HepG2 (cell line): Measurements from ENCODE around the gene SMTNL2. TPM values are rescaled to one million over a fixed set of nuclear protein-coding genes. Genes with fewer than 3 reads are reported as not detected.

ENCODE experiments used
- ATAC-seq: fragments of 200-7000 bp; cut with Tn5 transposase; 3 replicates; pipeline ENCODE4 v1.9.1; 2020; ENCODE audit warnings: mild to moderate bottlenecking, moderate library complexity
- BruUV-seq: library from RNA; stranded (reverse); fragments of 400-500 nt; replicated peaks from 2 replicates; lab custom pipeline; 2021; lab: Mats Ljungman, UMichigan
- CTCF ChIA-PET: fragments of 300-600 bp; formaldehyde crosslinking; extraction: SDS; loops from one replicate; lab custom pipeline; 2021; ENCODE audit warnings: low total read pairs, inconsistent platforms, low intra/inter-chr PET ratio; lab: Yijun Ruan, JAX
- POLR2A ChIA-PET: fragments of 350-600 bp; sonication (Branson Sonifier 250); formaldehyde crosslinking; loops from one replicate; lab custom pipeline; 2020; ENCODE audit warnings: antibody characterized with exemption, inconsistent platforms; lab: Yijun Ruan, JAX
- DNase-seq: peaks from one replicate; pipeline ENCODE4 v3.0.0-alpha.2; 2015; ENCODE audit warnings: low spot score
- FAIRE-seq: peaks from 3 replicates; lab custom pipeline; 2011; peaks lifted over from hg19 to GRCh38; lab: Jason Lieb, UNC
- H2AFZ ChIP-seq: one replicate; pipeline ENCODE4 v1.6.1; 2011; ENCODE audit warnings: low read length, inconsistent platforms
- H3K27ac ChIP-seq: fragments of 300-600 bp; 3 replicates; pipeline ENCODE4 v1.8.0; 2011; ENCODE audit warnings: mixed run types, mild to moderate bottlenecking, mixed read lengths, low read length, inconsistent platforms; ENCODE audit not compliant: insufficient read depth; ENCODE audit errors: extremely low read length
- H3K27me3 ChIP-seq, 2 experiments: fragments of 200-600 bp in 1 of 2; 2 replicates in 1 of 2; 3 replicates in 1 of 2; pipeline versions ENCODE4 v1.6.0 to v1.8.0; 2011; ENCODE audit warnings: low read length in 2 of 2, mild to moderate bottlenecking in 2 of 2, moderate library complexity in 2 of 2, inconsistent platforms in 1 of 2; ENCODE audit not compliant: insufficient read depth in 2 of 2, control insufficient read depth in 1 of 2
- H3K36me3 ChIP-seq, 2 experiments: fragments of 200-600 bp in 1 of 2; replicated peaks in 1 of 2; 2 replicates in 1 of 2; 3 replicates in 1 of 2; pipeline versions ENCODE4 v1.5.1 to v1.8.0; 2011; ENCODE audit warnings: low read length in 2 of 2, inconsistent platforms in 1 of 2; ENCODE audit not compliant: insufficient read depth in 2 of 2, control insufficient read depth in 1 of 2
- H3K4me1 ChIP-seq: 2 replicates; pipeline ENCODE4 v1.5.1; 2012; ENCODE audit warnings: low read length, inconsistent platforms; ENCODE audit not compliant: insufficient read depth
- H3K4me2 ChIP-seq: 2 replicates; pipeline ENCODE4 v1.6.0; 2011; ENCODE audit warnings: low read depth, low read length, inconsistent platforms
- H3K4me3 ChIP-seq, 3 experiments: fragments of 200-600 bp in 1 of 3; sonication (generic), shearing (Covaris generic) in 1 of 3; replicated peaks in 1 of 3; 2 replicates each; pipeline ENCODE4 v1.5.1; 2011 to 2016; ENCODE audit warnings: low read length in 3 of 3, inconsistent platforms in 2 of 3, low read depth in 2 of 3, mild to moderate bottlenecking in 2 of 3, control low read depth in 1 of 3, mixed read lengths in 1 of 3; ENCODE audit not compliant: insufficient read depth in 1 of 3
- H3K79me2 ChIP-seq: one replicate; pipeline ENCODE4 v1.6.1; 2011; ENCODE audit warnings: low read length, inconsistent platforms; ENCODE audit not compliant: insufficient read depth
- H3K9ac ChIP-seq: 2 replicates; pipeline ENCODE4 v1.6.0; 2011; ENCODE audit warnings: mild to moderate bottlenecking, low read depth, low read length, inconsistent platforms; ENCODE audit not compliant: insufficient read depth
- H3K9me3 ChIP-seq: 2 replicates; pipeline ENCODE4 v1.5.1; 2012; ENCODE audit warnings: mild to moderate bottlenecking, low read length
- H4K20me1 ChIP-seq: 2 replicates; pipeline ENCODE4 v1.6.0; 2011; ENCODE audit warnings: inconsistent platforms, mild to moderate bottlenecking, low read length, moderate library complexity; ENCODE audit not compliant: insufficient read depth
- AGO2 ChIP-seq: fragments of 200-400 bp; formaldehyde crosslinking; optimal IDR thresholded peaks from 2 replicates; pipeline ENCODE3; 2017; ENCODE audit warnings: mild to moderate bottlenecking, low read depth, low read length, moderate library complexity
- CEBPG ChIP-seq: IDR thresholded peaks from 2 replicates; pipeline ENCODE4 v1.6.1; 2016
- CENPT ChIP-seq: sonication (generic); formaldehyde crosslinking; IDR thresholded peaks from 2 replicates; pipeline ENCODE4 v1.8.0; 2022; ENCODE audit warnings: low read depth, mild to moderate bottlenecking, moderate library complexity, missing genetic modification reagents
- GABPB1 ChIP-seq: IDR thresholded peaks from 2 replicates; pipeline ENCODE4 v1.6.1; 2016; ENCODE audit warnings: mild to moderate bottlenecking, missing genetic modification reagents, moderate library complexity, missing compliant biosample characterization
- HMGXB4 ChIP-seq, 2 experiments: sonication (generic) in 1 of 2; formaldehyde crosslinking in 1 of 2; IDR thresholded peaks; 2 replicates each; pipeline versions ENCODE4 v1.4.0 to v1.6.1; 2018 to 2020; ENCODE audit warnings: missing genetic modification reagents in 2 of 2, borderline replicate concordance in 1 of 2, low read depth in 1 of 2, mild to moderate bottlenecking in 1 of 2, missing biosample characterization in 1 of 2
- MTF1 ChIP-seq: sonication (generic); formaldehyde crosslinking; IDR thresholded peaks from 2 replicates; pipeline ENCODE4 v1.5.0; 2020; ENCODE audit warnings: missing genetic modification reagents
- NR2F6 ChIP-seq, 2 experiments: IDR thresholded peaks; 2 replicates each; pipeline ENCODE4 v1.6.1; 2016; ENCODE audit warnings: antibody characterized with exemption in 1 of 2, mild to moderate bottlenecking in 1 of 2
- RXRA ChIP-seq: sonication (generic); formaldehyde crosslinking; IDR thresholded peaks from 2 replicates; pipeline ENCODE4 v1.5.1; 2020; ENCODE audit warnings: missing genetic modification reagents
- SKI ChIP-seq: fragments of 450-650 bp; IDR thresholded peaks from one replicate; pipeline ENCODE4 v1.6.1; 2018; ENCODE audit warnings: mild to moderate bottlenecking; ENCODE audit not compliant: partially characterized antibody
- U2AF2 ChIP-seq: fragments of 200-400 bp; formaldehyde crosslinking; IDR thresholded peaks from 2 replicates; pipeline ENCODE4 v1.6.1; 2017; ENCODE audit warnings: low read depth, mild to moderate bottlenecking, low read length
- ZC3H4 ChIP-seq: sonication (generic); formaldehyde crosslinking; IDR thresholded peaks from 2 replicates; pipeline ENCODE4 v1.4.0; 2020; ENCODE audit warnings: missing genetic modification reagents, borderline replicate concordance
- ZMYM4 ChIP-seq: sonication (generic); formaldehyde crosslinking; IDR thresholded peaks from 2 replicates; pipeline ENCODE4 v1.8.1; 2023; ENCODE audit warnings: mild to moderate bottlenecking, missing genetic modification reagents
- ZNF234 ChIP-seq: sonication (generic); formaldehyde crosslinking; conservative IDR thresholded peaks from 2 replicates; pipeline ENCODE4 v1.5.1; 2020; ENCODE audit warnings: mild to moderate bottlenecking, missing genetic modification reagents
- ZNF629 ChIP-seq: sonication (generic); formaldehyde crosslinking; conservative IDR thresholded peaks from 2 replicates; pipeline ENCODE4 v1.5.0; 2020; ENCODE audit warnings: missing genetic modification reagents
- ZSCAN12 ChIP-seq: sonication (generic); formaldehyde crosslinking; IDR thresholded peaks from 2 replicates; pipeline ENCODE4 v1.9.0; 2021; ENCODE audit warnings: mild to moderate bottlenecking, missing genetic modification reagents
- WGBS: methylation state at CpG from one replicate; pipeline ENCODE4 v1.1.6; 2017; ENCODE audit warnings: low lambda C conversion rate; 5-methylcytosine and 5-hydroxymethylcytosine counted together
- in situ Hi-C: cut with HindIII; loops from 2 replicates; pipeline ENCODE4 v1.10.0; 2017; ENCODE audit warnings: low pct_unique_long_range_greater_than_20kb; ENCODE audit not compliant: extremely low pct_ligation_motif_present
- intact Hi-C: fragments of 100-400 bp; cut with micrococcal nuclease; formaldehyde crosslinking; loops from one replicate; pipeline ENCODE4 v1.10.0; 2022; ENCODE audit not compliant: unreplicated experiment
- polyA plus RNA-seq, 8 experiments: library from polyadenylated mRNA; depleted of rRNA in 3 of 8; stranded (reverse) in 7 of 8; unstranded in 1 of 8; fragments of >200 nt; fragmentation: Illumina TruSeq in 4 of 8; extraction: Trizol in 4 of 8; gene quantifications; 2 replicates each; pipeline versions ENCODE4 v1.2.1 to v1.2.3, GENCODE V29; 2011 to 2016; ENCODE audit warnings: low read depth in 4 of 8, missing spikeins in 1 of 8, mixed read lengths in 1 of 8; ENCODE audit not compliant: insufficient read depth in 1 of 8
- total RNA-seq, 5 experiments: library from RNA; depleted of rRNA; stranded (reverse); fragments of >200 nt; fragmentation: Illumina TruSeq; extraction: Trizol; gene quantifications; 2 replicates each; pipeline ENCODE4 v1.2.3, GENCODE V29; 2016; ENCODE audit warnings: low read depth in 1 of 5

SMTNL2 gene
- total and polyA plus RNA-seq, 2 of the 13 experiments (the other 11 are each of a cell fraction or from before 2014, with no cell fraction given) = 0.41 to 5.1 TPM

- H3K27me3 ChIP-seq = no peaks in the 10 kb centered on the region
- H3K4me1 ChIP-seq = peaks cover 12% of the 10 kb centered on the region
- H4K20me1 ChIP-seq = 0 out of 2 replicates have a peak, but pooled peaks cover 2% of the 10 kb centered on the region
- H3K27ac ChIP-seq = no peak overlapping the region
- H2AFZ ChIP-seq = no peak overlapping the region
- WGBS = over 99% methylated on average over 20 of the region's 26 CpGs
- TSS peak; percentile 41 for BruUV-seq
- no peak overlapping the region for H3K4me3 ChIP-seq
- no peak overlapping the region for H3K4me2 ChIP-seq
- no peaks in the 10 kb centered on the region for H3K79me2 ChIP-seq
- intact Hi-C loops (no loop called here), in situ Hi-C loops (no loop called here)
- TF ChIP-seq ZNF629 (CRISPR knock-in tag) = no peak
- TF ChIP-seq GABPB1 = no peak
- TF ChIP-seq MTF1 = no peak
- no peak for TF ChIP-seq ZSCAN12 (CRISPR knock-in tag)
- TF ChIP-seq ZNF234 (CRISPR knock-in tag) = no peak
- no peak for TF ChIP-seq SKI
- no peak for TF ChIP-seq CEBPG (CRISPR knock-in tag)
- TF ChIP-seq CENPT = no peak
- no peak for FAIRE-seq
- ChIA-PET CTCF (interaction anchor here (1.9 kb wide), 1 partner anchor 119 kb away, joined by 8 read pairs; no protein-coding TSS in a partner anchor), POLR2A (interaction anchor here (0.9 to 3.0 kb wide), 2 partner anchors 11 to 16 kb away, joined by 3 to 9 read pairs; partner anchors contain the start of gene MYBBP1A)
- H3K9ac ChIP-seq = no peak overlapping the region
- no peak for DNase-seq
- no peak for ATAC-seq
- H3K36me3 ChIP-seq = peaks cover 29 to 56% of the 10 kb centered on the region in 2 experiments
- no peaks in the 10 kb centered on the region for H3K9me3 ChIP-seq
Measured at GRCh38 chr17:4539576-4540223, 44.6 kb upstream of the SMTNL2 start.

- H3K36me3 ChIP-seq = peaks cover 29 to 56% of the 10 kb centered on the region in 2 experiments
- H2AFZ ChIP-seq = no peak overlapping the region
- in situ Hi-C loops (no loop called here), intact Hi-C loops (no loop called here)
- H3K4me2 ChIP-seq = no peak overlapping the region
- no peaks in the 10 kb centered on the region for H3K79me2 ChIP-seq
- no peak overlapping the region for H3K27ac ChIP-seq
- ChIA-PET CTCF (interaction anchor here (1.9 kb wide), 1 partner anchor 119 kb away, joined by 8 read pairs; no protein-coding TSS in a partner anchor), POLR2A (interaction anchor here (1.2 to 3.0 kb wide), 2 partner anchors 15 kb away, joined by 6 to 9 read pairs; partner anchors contain the start of gene MYBBP1A)
- 37% methylated on average over 2 of the region's 14 CpGs for WGBS
- no peaks in the 10 kb centered on the region for H3K9me3 ChIP-seq
- no peak overlapping the region for H3K9ac ChIP-seq
- H3K4me1 ChIP-seq = peaks cover 9% of the 10 kb centered on the region; the same call in 1 of the 2 replicates
- DNase-seq (peak; percentile 59), ATAC-seq (peak; percentile 59), FAIRE-seq (no peak)
- no peaks in the 10 kb centered on the region for H3K27me3 ChIP-seq
- H4K20me1 ChIP-seq = 0 out of 2 replicates have a peak, but pooled peaks cover 2% of the 10 kb centered on the region
- no peak overlapping the region for H3K4me3 ChIP-seq
- BruUV-seq = no TSS peak
- TF ChIP-seq ZC3H4 (CRISPR knock-in tag) (no peak), HMGXB4 (CRISPR knock-in tag; IDR thresholded peaks at IDR 0.05; ENCODE audit: borderline replicate concordance in 1 of 2, low read depth in 1 of 2) (0 out of 4 replicates have a peak, but pooled peaks have one; percentile 25 to 29), NR2F6 (IDR thresholded peaks at IDR 0.05) (peak; percentile 43; the same call in 1 of the 2 replicates), NR2F6 (CRISPR knock-in tag; IDR thresholded peaks at IDR 0.05) (no peak), RXRA (peak; percentile 42; the same call in 1 of the 2 replicates), ZMYM4 (CRISPR knock-in tag) (0 out of 2 replicates have a peak, but pooled peaks have one; percentile 19), AGO2 (peak; percentile 73), U2AF2 (no peak)
Measured at GRCh38 chr17:4540224-4540651, 44.1 kb upstream of the SMTNL2 start.
